Regular cardiac myocyte (primary cell): ENCODE data around the gene ZNF526. TPM values are rescaled to one million over a fixed set of nuclear protein-coding genes. Genes with fewer than 3 reads are reported as not detected.

Experiments
- total RNA-seq: library from RNA; depleted of rRNA; stranded (reverse); fragments of >200 nt; gene quantifications from 2 replicates; pipeline ENCODE4 v1.2.3, GENCODE V29; 2014

Gene ZNF526
- total RNA-seq = 7.6 and 10.4 TPM in 2 replicates

GRCh38 chr19:42219812-42220750, at the start of gene ZNF526:
ZNF526 (plus strand) TSS chr19:42220312; CDS start chr19:42224404, 4,092 bp downstream.

GRCh38 chr19:42217520-42218437, 2.3 kb upstream of the ZNF526 start, which contains the start of gene DEDD2:
DEDD2 (minus strand) TSS chr19:42217677; CDS start chr19:42217007, 670 bp downstream.

GRCh38 chr19:42242512-42243409, 22.6 kb downstream of the ZNF526 start, which contains the start of gene GSK3A:
GSK3A (minus strand) TSS chr19:42242602; CDS start chr19:42242465, 137 bp downstream.

DNA sequence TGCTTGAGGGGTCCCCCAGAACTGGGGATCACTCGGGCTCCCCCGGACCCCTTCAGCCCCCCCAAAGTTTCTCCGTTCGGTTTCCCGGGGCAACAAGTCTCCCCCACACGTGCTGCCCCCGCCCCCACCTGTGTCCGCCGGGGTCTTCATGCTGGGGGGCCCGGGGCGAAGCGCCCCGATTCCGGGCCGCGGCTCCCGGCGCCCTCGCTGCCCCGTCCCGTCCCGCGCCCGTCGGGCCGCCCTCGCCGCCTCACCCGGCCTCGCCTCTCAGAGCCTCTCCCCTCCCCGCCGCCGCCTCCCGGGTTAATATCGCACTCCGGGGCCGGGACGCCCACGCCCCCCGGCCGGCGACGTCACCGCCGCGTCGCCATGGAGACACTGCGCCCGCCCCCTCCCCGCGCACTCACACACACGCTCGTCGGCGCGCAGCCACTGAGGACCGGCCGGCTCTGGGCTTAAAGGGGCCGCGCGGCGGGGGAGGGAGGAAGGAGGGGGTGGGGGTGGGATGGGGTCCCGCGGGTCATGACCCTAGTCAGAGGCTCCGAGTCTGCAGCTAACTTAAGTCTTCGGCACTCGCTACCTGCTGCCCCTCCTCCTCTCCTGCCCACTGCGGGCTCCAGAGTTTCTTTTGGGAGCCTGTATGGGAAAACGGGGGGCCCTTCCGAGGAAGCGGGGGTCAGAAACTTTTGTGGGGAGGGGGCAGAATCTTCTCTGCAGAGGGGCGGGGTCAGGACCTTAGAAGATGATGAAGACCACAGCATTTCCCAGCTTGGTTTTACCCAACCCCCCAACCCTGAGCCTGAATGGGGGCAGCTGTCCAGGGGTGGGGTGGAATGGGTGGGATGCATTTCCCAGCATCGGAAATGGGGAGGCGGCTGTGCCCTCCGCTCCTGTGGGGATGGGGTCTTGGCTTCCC, 35.0 kb downstream of the ZNF526 start, which contains the start of gene ERF:
Gene ERF (minus strand): TSS at position 279 of the 916 bp plus-strand sequence. CDS start 129 bp downstream, at position 150.

GRCh38 chr19:42268704-42269477, 48.8 kb downstream of the ZNF526 start, which contains the start of gene CIC:
CIC (plus strand) TSS chr19:42269252; CDS start chr19:42271784, 2,532 bp downstream.

Other genes with a start within 250 kb of the ZNF526 start
- under 0.01 TPM in 1 of 2 replicates, not detected in the other for gene ATP1A3, start 226.1 kb upstream of the ZNF526 start, total RNA-seq
- gene GRIK5, start 150.1 kb upstream of the ZNF526 start, total RNA-seq = 0.19 and 0.28 TPM in 2 replicates
- gene ZNF574, start 144.1 kb upstream of the ZNF526 start, total RNA-seq = 7.6 and 12.7 TPM in 2 replicates
- 0.19 and 0.56 TPM in 2 replicates for gene POU2F2, start 87.9 kb upstream of the ZNF526 start, total RNA-seq
- gene DEDD2, start 2.6 kb upstream of the ZNF526 start, total RNA-seq = 18.2 and 26.5 TPM in 2 replicates
- gene GSK3A, start 22.3 kb downstream of the ZNF526 start, total RNA-seq = 9.9 and 15.1 TPM in 2 replicates
- gene ERF, start 34.8 kb downstream of the ZNF526 start, total RNA-seq = 18.6 and 23.2 TPM in 2 replicates
- 14.2 and 17.2 TPM in 2 replicates for gene CIC, start 48.9 kb downstream of the ZNF526 start, total RNA-seq
- gene PRR19, start 81.8 kb downstream of the ZNF526 start, total RNA-seq = 0.19 and 0.28 TPM in 2 replicates
- 6.2 and 26.1 TPM in 2 replicates for gene PAFAH1B3, start 82.3 kb downstream of the ZNF526 start, total RNA-seq
- gene TMEM145, start 93.0 kb downstream of the ZNF526 start, total RNA-seq = under 0.01 TPM in 1 of 2 replicates, not detected in the other
- gene MEGF8, start 105.3 kb downstream of the ZNF526 start, total RNA-seq = 15.7 and 24.2 TPM in 2 replicates
- gene CNFN, start 170.0 kb downstream of the ZNF526 start, total RNA-seq = not detected in 2 replicates
- gene LIPE, start 207.1 kb downstream of the ZNF526 start, total RNA-seq = 1.4 and 4.2 TPM in 2 replicates
- not detected in 2 replicates for gene CXCL17, start 222.6 kb downstream of the ZNF526 start, total RNA-seq